Subcutaneous adipose tissue (tissue), 4 donors: Measurements from ENCODE around the gene DOCK2. TPM values are rescaled to one million over a fixed set of nuclear protein-coding genes. Genes with fewer than 3 reads are reported as not detected.

Experiments used
- CTCF ChIP-seq: fragments of 450-650 bp; IDR thresholded peaks from one replicate; pipeline ENCODE4 v1.5.1; 2016; ENCODE audit warnings: low read depth, mild to moderate bottlenecking, control low read depth, antibody characterized with exemption, moderate library complexity
- total RNA-seq, 4 donors: library from RNA; depleted of rRNA; stranded (reverse); fragments of >200 nt; gene quantifications; one replicate each; pipeline ENCODE4 v1.1.0, GENCODE V29; 2016

The DOCK2 gene
- total RNA-seq, 4 donors from 2014 or later: 23.9 to 101 (median 51.1) TPM

GRCh38 chr5:170025853-170026252, 388.8 kb downstream of the DOCK2 start:
- TF ChIP-seq CTCF: no peak

GRCh38 chr5:170028124-170028523, 391.0 kb downstream of the DOCK2 start:
- no peak for TF ChIP-seq CTCF

- TF ChIP-seq CTCF: no peak
Measured at GRCh38 chr5:170034231-170034630, 397.2 kb downstream of the DOCK2 start.

- no peak for TF ChIP-seq CTCF
Measured at GRCh38 chr5:170038241-170038640, 401.2 kb downstream of the DOCK2 start.

- no peak for TF ChIP-seq CTCF
Measured at GRCh38 chr5:170039830-170040229, 402.8 kb downstream of the DOCK2 start.

GRCh38 chr5:170046241-170046640, 409.2 kb downstream of the DOCK2 start:
- TF ChIP-seq CTCF: no peak

- TF ChIP-seq CTCF: no peak
Measured at GRCh38 chr5:170049713-170050112, 412.6 kb downstream of the DOCK2 start.

GRCh38 chr5:170053896-170054295, 416.8 kb downstream of the DOCK2 start:
- TF ChIP-seq CTCF: no peak
